IMR-90 (cell line): Measurements from ENCODE around the gene ADGRG1.

Source experiments
- BHLHE40 ChIP-seq: fragments of 150-350 bp; IDR thresholded peaks from 2 replicates; pipeline ENCODE4 v1.6.1; 2016; ENCODE audit warnings: mild to moderate bottlenecking, low read depth, low read length
- CEBPB ChIP-seq: IDR thresholded peaks from 2 replicates; pipeline ENCODE4 v1.6.1; 2012; ENCODE audit warnings: low read depth, low read length, improper control_type of control experiment
- POLR2A ChIP-seq: IDR thresholded peaks from 2 replicates; pipeline ENCODE4 v1.6.1; 2012; ENCODE audit warnings: mild to moderate bottlenecking, low read depth, low read length
- RAD21 ChIP-seq: IDR thresholded peaks from 2 replicates; pipeline ENCODE4 v1.6.1; 2012; ENCODE audit warnings: low read length, improper control_type of control experiment
- TF ChIP-seq, protein P1 (sequence below): conservative IDR thresholded peaks from 2 replicates; pipeline ENCODE4 v1.5.1; 2012; ENCODE audit warnings: mild to moderate bottlenecking, low read depth, low read length, improper control_type of control experiment
- TF ChIP-seq, protein P2 (sequence below): fragments of 150-350 bp; IDR thresholded peaks from 2 replicates; pipeline ENCODE4 v1.6.1; 2017; ENCODE audit warnings: mild to moderate bottlenecking, antibody characterized with exemption, low read length, low read depth

DNA sequence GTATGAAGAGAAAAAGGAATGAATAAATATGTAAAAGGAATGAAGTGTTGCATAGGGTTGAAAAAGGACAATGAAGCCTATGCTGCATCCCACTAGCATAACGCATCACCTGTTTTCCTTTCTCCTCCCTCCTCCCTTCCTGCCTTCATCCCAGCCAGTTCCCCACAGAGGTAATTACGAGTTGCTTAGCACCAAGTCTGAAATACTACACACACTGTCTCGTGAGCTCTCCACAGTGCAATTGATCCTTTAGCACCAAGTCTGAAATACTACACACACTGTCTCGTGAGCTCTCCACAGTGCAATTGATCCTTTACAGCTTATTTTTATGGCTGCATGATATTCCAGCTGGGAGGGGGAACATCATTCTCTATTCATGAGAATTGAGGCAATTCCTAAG, 65.1 kb downstream of the ADGRG1 start:
- TF ChIP-seq RAD21 (no peak), BHLHE40 (no peak), POLR2A (no peak), CEBPB (no peak)
- TF ChIP-seq, protein P1, sequence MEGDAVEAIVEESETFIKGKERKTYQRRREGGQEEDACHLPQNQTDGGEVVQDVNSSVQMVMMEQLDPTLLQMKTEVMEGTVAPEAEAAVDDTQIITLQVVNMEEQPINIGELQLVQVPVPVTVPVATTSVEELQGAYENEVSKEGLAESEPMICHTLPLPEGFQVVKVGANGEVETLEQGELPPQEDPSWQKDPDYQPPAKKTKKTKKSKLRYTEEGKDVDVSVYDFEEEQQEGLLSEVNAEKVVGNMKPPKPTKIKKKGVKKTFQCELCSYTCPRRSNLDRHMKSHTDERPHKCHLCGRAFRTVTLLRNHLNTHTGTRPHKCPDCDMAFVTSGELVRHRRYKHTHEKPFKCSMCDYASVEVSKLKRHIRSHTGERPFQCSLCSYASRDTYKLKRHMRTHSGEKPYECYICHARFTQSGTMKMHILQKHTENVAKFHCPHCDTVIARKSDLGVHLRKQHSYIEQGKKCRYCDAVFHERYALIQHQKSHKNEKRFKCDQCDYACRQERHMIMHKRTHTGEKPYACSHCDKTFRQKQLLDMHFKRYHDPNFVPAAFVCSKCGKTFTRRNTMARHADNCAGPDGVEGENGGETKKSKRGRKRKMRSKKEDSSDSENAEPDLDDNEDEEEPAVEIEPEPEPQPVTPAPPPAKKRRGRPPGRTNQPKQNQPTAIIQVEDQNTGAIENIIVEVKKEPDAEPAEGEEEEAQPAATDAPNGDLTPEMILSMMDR, result no peak
- TF ChIP-seq, protein P2, sequence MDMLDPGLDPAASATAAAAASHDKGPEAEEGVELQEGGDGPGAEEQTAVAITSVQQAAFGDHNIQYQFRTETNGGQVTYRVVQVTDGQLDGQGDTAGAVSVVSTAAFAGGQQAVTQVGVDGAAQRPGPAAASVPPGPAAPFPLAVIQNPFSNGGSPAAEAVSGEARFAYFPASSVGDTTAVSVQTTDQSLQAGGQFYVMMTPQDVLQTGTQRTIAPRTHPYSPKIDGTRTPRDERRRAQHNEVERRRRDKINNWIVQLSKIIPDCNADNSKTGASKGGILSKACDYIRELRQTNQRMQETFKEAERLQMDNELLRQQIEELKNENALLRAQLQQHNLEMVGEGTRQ, result no peak
